GM12891 (cell line): ENCODE measurements around the gene KIT.

Experiments used
- PAX5 ChIP-seq: IDR thresholded peaks from 2 replicates; pipeline ENCODE4 v1.6.1; 2011; ENCODE audit warnings: low read length, moderate library complexity, mild to moderate bottlenecking; ENCODE audit not compliant: insufficient read depth, severe bottlenecking
- POLR2A ChIP-seq: IDR thresholded peaks from 2 replicates; pipeline ENCODE4 v1.6.1; 2011; ENCODE audit warnings: low read depth, low read length, control low read depth
- POLR2AphosphoS5 ChIP-seq: IDR thresholded peaks from 2 replicates; pipeline ENCODE4 v1.6.1; 2011; ENCODE audit warnings: low read depth, low read length, control low read depth
- TAF1 ChIP-seq: IDR thresholded peaks from 2 replicates; pipeline ENCODE4 v1.6.1; 2011; ENCODE audit warnings: low read depth, low read length, control low read depth

DNA sequence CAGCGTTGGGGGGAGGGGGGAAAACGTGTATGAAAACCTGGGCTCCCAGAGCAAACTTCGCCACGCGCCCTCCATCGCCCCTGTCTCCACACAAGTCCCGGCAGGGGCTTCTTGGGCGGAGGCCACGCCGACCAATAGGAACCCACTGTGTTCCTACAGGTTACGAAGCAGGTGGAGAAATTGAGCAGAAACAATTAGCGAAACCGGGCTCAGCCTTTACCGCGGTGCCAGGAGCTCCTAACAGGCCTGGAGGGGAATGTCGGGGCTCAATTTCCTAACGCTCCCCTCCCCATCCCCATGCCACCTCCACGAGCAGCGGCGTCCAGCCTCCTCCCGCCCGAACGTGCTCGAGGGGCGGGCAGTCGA, 589 bp upstream of the KIT start:
- TF ChIP-seq POLR2A (no peak), TAF1 (no peak), POLR2AphosphoS5 (no peak), PAX5 (no peak)
